ENCODE results near the gene DIABLO.
A peak's percentile ranks its signal among the peaks of the same experiment; 100 is the strongest.
"Not testable (repeated sequence)": the region's sequence is repeated elsewhere in the genome, so short reads cannot be mapped to it uniquely, and the experiment has no call there.

Gene DIABLO

GRCh38 chr12:122208073-122208820 lies 17.6 kb downstream of the DIABLO start:
- DNase-seq, result no peak

- DNase-seq, result no peak
Measured at GRCh38 chr12:122207391-122207790, 18.5 kb downstream of the DIABLO start.

- DNase-seq, result no peak
Measured at GRCh38 chr12:122206976-122207375, 18.9 kb downstream of the DIABLO start.

DNA sequence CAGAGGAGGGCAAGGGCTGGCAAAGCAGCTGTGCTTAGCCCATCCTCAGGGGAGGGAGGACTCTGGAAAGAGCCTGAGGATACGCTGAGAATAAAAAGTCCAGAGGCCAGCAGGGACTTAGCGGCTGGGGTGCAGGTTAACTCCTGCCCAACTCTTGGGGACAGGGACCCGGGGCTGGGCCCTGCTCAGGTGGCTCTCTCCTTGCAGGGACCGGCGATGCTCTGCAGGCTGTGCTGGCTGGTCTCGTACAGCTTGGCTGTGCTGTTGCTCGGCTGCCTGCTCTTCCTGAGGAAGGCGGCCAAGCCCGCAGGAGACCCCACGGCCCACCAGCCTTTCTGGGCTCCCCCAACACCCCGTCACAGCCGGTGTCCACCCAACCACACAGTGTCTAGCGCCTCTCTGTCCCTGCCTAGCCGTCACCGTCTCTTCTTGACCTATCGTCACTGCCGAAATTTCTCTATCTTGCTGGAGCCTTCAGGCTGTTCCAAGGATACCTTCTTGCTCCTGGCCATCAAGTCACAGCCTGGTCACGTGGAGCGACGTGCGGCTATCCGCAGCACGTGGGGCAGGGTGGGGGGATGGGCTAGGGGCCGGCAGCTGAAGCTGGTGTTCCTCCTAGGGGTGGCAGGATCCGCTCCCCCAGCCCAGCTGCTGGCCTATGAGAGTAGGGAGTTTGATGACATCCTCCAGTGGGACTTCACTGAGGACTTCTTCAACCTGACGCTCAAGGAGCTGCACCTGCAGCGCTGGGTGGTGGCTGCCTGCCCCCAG lies 19.6 kb downstream of the DIABLO start:
- DNase-seq, result no peak

GRCh38 chr12:122205053-122205925 lies 20.6 kb downstream of the DIABLO start:
- peak in 1 of 4 experiments; percentile 10 for DNase-seq

DNA sequence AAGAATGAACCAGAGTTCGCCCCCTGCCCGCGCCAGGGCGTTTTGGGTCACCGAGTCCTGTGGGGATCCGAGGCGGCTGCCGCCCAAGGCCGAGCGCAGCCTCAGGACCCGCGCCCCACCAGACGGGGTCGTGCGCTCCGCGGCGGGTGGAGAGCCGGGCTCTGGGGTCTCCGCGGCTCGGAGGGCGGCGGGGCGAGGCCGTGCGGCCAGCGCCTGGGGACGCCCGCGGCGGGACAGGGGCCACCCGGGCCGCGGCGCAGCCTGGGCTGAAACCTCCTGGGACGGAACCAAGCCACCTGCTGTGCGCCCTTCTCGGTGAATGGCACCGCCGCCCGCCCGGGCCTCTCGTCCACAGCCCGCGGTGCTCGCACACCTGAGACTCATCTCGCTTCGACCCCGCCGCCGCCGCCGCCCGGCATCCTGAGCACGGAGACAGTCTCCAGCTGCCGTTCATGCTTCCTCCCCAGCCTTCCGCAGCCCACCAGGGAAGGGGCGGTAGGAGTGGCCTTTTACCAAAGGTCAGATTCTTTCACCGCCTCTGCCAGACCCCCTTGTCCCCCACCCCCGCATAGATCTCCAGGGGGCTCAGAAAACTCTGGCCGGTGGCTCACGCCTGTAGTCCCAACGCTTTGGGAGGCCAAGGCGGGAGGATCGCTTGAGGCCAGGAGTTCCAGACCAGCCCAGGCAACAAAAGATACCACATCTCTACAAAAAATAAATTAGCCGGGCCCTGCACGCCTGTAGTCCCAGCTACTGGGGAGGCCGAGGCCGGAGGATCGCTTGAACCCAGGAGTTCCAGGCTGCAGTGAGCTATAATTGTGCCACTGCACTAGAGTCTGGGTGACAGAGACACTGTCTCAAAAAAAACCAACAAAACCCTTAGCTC lies 21.4 kb downstream of the DIABLO start:
- DNase-seq, result peak in 1 of 4 experiments; percentile 14

DNA sequence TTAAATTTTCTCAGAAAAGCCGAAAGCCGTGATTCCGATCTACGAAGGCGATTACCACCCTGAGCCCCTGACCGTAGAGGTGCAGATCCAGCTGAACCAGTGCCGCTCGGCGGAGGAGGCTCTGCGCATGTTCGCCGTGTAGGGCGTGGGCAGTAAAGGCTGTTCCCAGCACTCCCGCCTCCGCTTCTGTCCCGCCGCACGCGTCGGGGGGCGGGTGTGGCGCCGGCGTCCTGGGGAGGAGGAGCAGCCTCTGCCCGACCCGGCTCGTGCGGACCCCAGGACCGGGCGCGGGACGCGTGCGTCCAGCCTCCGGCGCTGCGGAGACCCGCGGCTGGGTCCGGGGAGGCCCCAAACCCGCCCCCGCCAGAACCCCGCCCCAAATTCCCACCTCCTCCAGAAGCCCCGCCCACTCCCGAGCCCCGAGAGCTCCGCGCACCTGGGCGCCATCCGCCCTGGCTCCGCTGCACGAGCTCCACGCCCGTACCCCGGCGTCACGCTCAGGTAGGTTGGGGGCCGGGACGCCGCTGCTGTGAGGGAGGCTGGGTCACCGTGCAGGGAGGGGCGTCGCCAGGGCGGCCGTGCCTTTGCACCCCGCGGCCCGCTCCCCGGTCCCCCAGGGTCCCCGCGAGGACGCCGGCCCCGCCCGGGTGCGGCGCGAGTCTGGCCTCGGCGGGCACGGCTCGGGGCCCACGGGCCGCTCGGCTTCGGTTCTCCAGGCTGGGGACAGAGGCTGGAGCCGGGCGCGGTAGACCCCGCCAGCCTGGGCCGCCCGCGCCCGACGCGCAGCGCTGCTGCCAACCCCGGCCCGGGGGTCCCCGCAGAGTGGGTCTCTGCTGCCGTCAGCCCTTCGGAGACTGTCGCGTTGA lies 22.3 kb downstream of the DIABLO start, which contains the start of gene B3GNT4:
B3GNT4 (plus strand) TSS at position 409 of the 866 bp plus-strand sequence. CDS start 910 bp downstream, outside the sequence.
- DNase-seq, result peak; percentile 43 to 77 (median 66)

DNA sequence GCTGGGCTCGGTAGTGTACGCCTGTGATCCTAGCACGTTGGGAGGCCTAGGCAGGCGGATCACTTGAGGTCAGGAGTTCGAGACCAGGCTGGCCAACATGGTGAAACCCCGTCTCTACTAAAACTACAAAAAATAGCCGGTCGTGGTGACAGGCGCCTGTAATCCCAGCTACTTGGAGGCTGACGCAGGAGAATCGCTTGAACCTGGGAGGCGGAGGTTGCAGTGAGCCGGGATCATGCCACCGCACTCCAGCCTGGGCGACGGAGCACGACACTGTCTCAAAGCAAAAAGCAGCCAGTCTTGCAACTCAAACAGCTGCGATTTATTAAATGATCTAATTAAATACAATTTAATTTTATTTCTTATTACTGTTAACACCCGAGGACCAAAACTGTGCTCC lies 23.0 kb downstream of the DIABLO start:
- not testable (repeated sequence) for DNase-seq

- no peak for DNase-seq
Measured at GRCh38 chr12:122202017-122202416, 23.8 kb downstream of the DIABLO start.

GRCh38 chr12:122201381-122201780 lies 24.5 kb downstream of the DIABLO start:
- DNase-seq, result no peak

GRCh38 chr12:122200541-122201175 lies 25.2 kb downstream of the DIABLO start:
- DNase-seq, result no peak

GRCh38 chr12:122199484-122200355 lies 26.1 kb downstream of the DIABLO start:
- no peak for DNase-seq

GRCh38 chr12:122197612-122197966 lies 28.3 kb downstream of the DIABLO start:
- DNase-seq, result peak in 2 of 4 experiments; percentile 34 to 43

- DNase-seq, result no peak
Measured at GRCh38 chr12:122195405-122195804, 30.4 kb downstream of the DIABLO start.

DNA sequence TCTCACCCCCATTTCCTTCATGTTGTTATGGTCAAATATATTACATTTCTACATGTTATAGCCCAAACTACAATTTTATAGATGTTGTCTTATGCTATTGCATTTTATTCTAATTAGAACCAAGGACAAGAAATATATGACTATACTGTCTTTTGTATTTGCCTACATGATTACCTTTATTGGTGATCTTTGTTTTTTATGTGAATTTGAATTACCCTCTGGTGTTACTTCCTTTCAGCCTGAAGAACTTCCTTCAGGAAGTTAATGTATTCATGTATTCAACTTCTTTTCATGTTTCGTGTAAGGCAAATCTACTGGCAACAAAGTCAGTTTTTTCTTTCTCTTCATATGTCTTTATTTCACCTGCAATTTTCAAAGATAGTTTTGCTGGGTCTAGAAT lies 31.0 kb downstream of the DIABLO start:
- DNase-seq, result no peak

DNA sequence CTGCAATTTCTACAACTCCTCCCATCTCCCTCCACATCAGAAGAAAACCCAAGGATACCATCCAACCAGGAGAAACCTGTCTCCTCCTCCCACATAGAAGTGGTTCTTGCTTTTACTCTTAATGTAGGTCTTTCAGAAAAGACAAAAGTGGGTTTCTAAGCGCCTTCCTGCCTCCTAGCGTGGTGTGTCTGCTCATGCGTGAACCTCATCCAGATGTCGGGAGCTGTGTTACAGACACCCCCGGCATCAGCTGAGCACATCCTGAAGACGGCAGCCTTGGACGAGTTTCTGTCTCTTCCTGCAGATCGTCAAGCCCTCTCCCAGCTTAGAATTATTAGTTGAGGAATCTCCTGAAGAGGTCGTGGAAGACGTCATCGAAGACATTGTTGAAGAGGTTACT lies 33.4 kb downstream of the DIABLO start:
- no peak for DNase-seq

DNA sequence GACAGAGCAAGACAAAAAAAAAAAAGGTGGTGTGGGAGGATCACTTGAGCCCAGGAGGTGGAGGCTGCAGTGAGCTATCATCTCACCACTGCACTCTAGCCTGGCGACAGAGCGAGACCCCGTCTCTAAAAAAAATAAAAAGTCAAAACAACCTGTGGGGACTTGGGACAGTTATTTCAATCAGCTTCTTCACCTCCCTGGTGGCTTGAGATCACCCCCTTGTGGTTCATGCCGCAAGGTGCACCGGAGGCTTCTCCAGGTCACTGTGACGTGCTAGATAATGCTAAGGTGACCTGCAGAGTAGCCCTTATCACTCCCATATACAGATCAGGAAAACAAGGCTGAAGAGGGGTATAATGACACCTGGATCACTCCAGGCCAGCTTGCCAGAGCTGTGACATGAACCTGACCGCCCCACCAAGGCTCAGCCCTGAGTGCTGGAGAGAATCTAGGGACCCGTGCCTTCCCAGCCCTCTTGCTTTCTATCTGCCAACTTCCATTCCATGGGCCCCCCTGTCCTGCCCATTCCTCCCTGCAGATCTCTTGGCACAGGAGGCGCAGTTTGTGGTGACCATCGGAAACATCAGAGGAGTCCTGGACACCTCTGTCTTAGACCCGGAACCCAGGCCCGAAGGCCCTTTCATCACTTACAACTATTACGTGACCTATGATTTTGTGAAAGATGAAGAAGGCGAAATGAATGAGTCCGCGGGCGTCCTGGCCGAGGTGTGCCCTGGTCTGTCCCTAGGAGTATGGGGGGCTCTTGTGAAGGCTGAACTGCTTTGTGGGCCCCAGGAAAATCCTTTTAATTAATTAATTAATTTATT lies 34.8 kb downstream of the DIABLO start:
- peak; percentile 59 to 73 (median 65) for DNase-seq

Data from suppressor macrophage (primary cell).